Prostate gland (tissue), 2 donors: ENCODE measurements around the gene NOTCH2. TPM values are rescaled to one million over a fixed set of nuclear protein-coding genes. Genes with fewer than 3 reads are reported as not detected.

ENCODE experiments used
- DNase-seq: peaks from one replicate; pipeline ENCODE4 v3.0.0-alpha.2; 2019; ENCODE audit warnings: low spot score
- H3K27ac ChIP-seq, 2 donors: fragments of 200-600 bp; sonication (generic); 2 replicates each; pipeline ENCODE4 v1.5.1; 2017 to 2019
- H3K27me3 ChIP-seq: fragments of 200-600 bp; sonication (generic); replicated peaks from 2 replicates; pipeline ENCODE4 v1.5.1; 2019; ENCODE audit not compliant: insufficient read depth
- H3K36me3 ChIP-seq, 2 donors: fragments of 200-600 bp; sonication (generic); 1 replicate in 1 of 2; 2 replicates in 1 of 2; pipeline versions ENCODE4 v1.5.1 to v1.8.1; 2017 to 2019
- H3K4me1 ChIP-seq: fragments of 200-600 bp; sonication (generic); replicated peaks from 2 replicates; pipeline ENCODE4 v1.5.1; 2019
- H3K4me3 ChIP-seq, 2 donors: fragments of 200-600 bp; sonication (generic); 2 replicates each; pipeline ENCODE4 v1.5.1; 2017 to 2019
- H3K9me3 ChIP-seq: fragments of 200-600 bp; sonication (generic); 2 replicates; pipeline ENCODE4 v1.5.1; 2017
- CTCF ChIP-seq, 4 experiments: fragments of 200-600 bp in 2 of 4; fragments of 450-650 bp in 2 of 4; sonication (generic) in 2 of 4; IDR thresholded peaks; 1 replicate in 3 of 4; 2 replicates in 1 of 4; pipeline ENCODE4 v1.5.1; 2016 to 2019; ENCODE audit warnings: antibody characterized with exemption in 4 of 4, mild to moderate bottlenecking in 2 of 4, moderate library complexity in 2 of 4
- POLR2A ChIP-seq: fragments of 450-650 bp; IDR thresholded peaks from one replicate; pipeline ENCODE4 v1.6.1; 2016; ENCODE audit warnings: antibody characterized with exemption, mild to moderate bottlenecking
- POLR2AphosphoS5 ChIP-seq: sonication (generic); formaldehyde crosslinking; IDR thresholded peaks from one replicate; pipeline ENCODE4 v1.6.1; 2017; ENCODE audit warnings: antibody characterized with exemption
- WGBS: methylation state at CpG from one replicate; pipeline ENCODE4 v1.1.5; 2018; 5-methylcytosine and 5-hydroxymethylcytosine counted together
- intact Hi-C: fragments of 100-400 bp; cut with DNase I; formaldehyde crosslinking; loops from one replicate; pipeline ENCODE4 v1.14.2; 2022
- total RNA-seq, 2 donors: library from RNA; depleted of rRNA; stranded (reverse); fragments of >200 nt; gene quantifications; one replicate each; pipeline ENCODE4 v1.1.0, GENCODE V29; 2016

Gene NOTCH2
- total RNA-seq, 2 donors from 2014 or later: 77.7 to 231 TPM

- WGBS: 96% methylated on average over 6 of the region's 6 CpGs
- intact Hi-C loops: no loop called here
- no peak for DNase-seq
- Histone ChIP-seq H3K27ac (no peak overlapping the region), H3K4me1 (no peaks in the 10 kb centered on the region), H3K4me3 (no peak overlapping the region), H3K9me3 (no peaks in the 10 kb centered on the region), H3K36me3 (peaks cover 8 to 42% of the 10 kb centered on the region in 2 donors), H3K27me3 (no peaks in the 10 kb centered on the region)
- TF ChIP-seq POLR2A (no peak), CTCF (IDR thresholded peaks at IDR 0.05) (no peak), POLR2AphosphoS5 (no peak)
Measured at GRCh38 chr1:119915517-119915916, 153.9 kb downstream of the NOTCH2 start.

- H3K27me3 ChIP-seq: no peaks in the 10 kb centered on the region
- no peak for DNase-seq
- no peak overlapping the region for H3K27ac ChIP-seq
- H3K36me3 ChIP-seq: peaks cover 8 to 40% of the 10 kb centered on the region in 2 donors
- H3K4me3 ChIP-seq: no peak overlapping the region
- H3K4me1 ChIP-seq: no peaks in the 10 kb centered on the region
- WGBS: 38% methylated on average over 1 of the region's 1 CpG
- intact Hi-C loops: no loop called here
- no peaks in the 10 kb centered on the region for H3K9me3 ChIP-seq
- no peak for TF ChIP-seq POLR2A
- no peak for TF ChIP-seq CTCF (IDR thresholded peaks at IDR 0.05)
- TF ChIP-seq POLR2AphosphoS5: no peak
Measured at GRCh38 chr1:119914071-119914470, 155.4 kb downstream of the NOTCH2 start.

GRCh38 chr1:119912963-119913362 is 156.5 kb downstream of the NOTCH2 start:
- Histone ChIP-seq H3K27ac (no peak overlapping the region), H3K36me3 (peaks cover 8 to 29% of the 10 kb centered on the region in 2 donors), H3K9me3 (no peaks in the 10 kb centered on the region), H3K4me3 (no peak overlapping the region), H3K4me1 (no peaks in the 10 kb centered on the region), H3K27me3 (no peaks in the 10 kb centered on the region)
- no peak for DNase-seq
- WGBS: 88% methylated on average over 3 of the region's 3 CpGs
- intact Hi-C loops: no loop called here
- TF ChIP-seq POLR2AphosphoS5 (no peak), CTCF (IDR thresholded peaks at IDR 0.05) (no peak)

- DNase-seq: no peak
- WGBS: 49% methylated on average over 2 of the region's 2 CpGs
Measured at GRCh38 chr1:119911775-119912174, 157.7 kb downstream of the NOTCH2 start.

More at GRCh38 chr1:119911775-119912174, 157.7 kb downstream of the NOTCH2 start:
- Histone ChIP-seq H3K9me3 (no peaks in the 10 kb centered on the region), H3K36me3 (peaks cover 8 to 26% of the 10 kb centered on the region in 2 donors), H3K4me3 (no peak overlapping the region), H3K27ac (no peak overlapping the region), H3K4me1 (no peaks in the 10 kb centered on the region), H3K27me3 (no peaks in the 10 kb centered on the region)
- TF ChIP-seq POLR2AphosphoS5 (no peak), CTCF (IDR thresholded peaks at IDR 0.05) (no peak), POLR2A (no peak)
- intact Hi-C loops: no loop called here
